Right cardiac atrium (tissue), 5 donors: ENCODE measurements around the gene PAQR5. TPM values are rescaled to one million over a fixed set of nuclear protein-coding genes. Genes with fewer than 3 reads are reported as not detected.

Source experiments
- ATAC-seq, 2 donors: fragments of 200-7000 bp; cut with Tn5 transposase; one replicate each; pipeline versions ENCODE4 v1.8.0 to v1.9.1; 2020; ENCODE audit warnings: moderate library complexity in 2 of 2, mild to moderate bottlenecking in 1 of 2
- DNase-seq, 3 donors: peaks; one replicate each; pipeline ENCODE4 v3.0.0-alpha.2; 2020
- H3K27ac ChIP-seq: one replicate; pipeline ENCODE4 v1.5.1; 2013; ENCODE audit warnings: mild to moderate bottlenecking, low read length, control low read depth, moderate library complexity
- H3K27me3 ChIP-seq: one replicate; pipeline ENCODE4 v1.6.1; 2013; ENCODE audit not compliant: control insufficient read depth, insufficient read depth
- H3K4me1 ChIP-seq: one replicate; pipeline ENCODE4 v1.6.1; 2013; ENCODE audit warnings: low read length; ENCODE audit not compliant: control insufficient read depth, insufficient read depth
- H3K4me3 ChIP-seq: one replicate; pipeline ENCODE4 v1.5.1; 2013; ENCODE audit warnings: low read length, control low read depth
- H3K9me3 ChIP-seq: one replicate; pipeline ENCODE4 v1.6.1; 2013; ENCODE audit warnings: low read length; ENCODE audit not compliant: control insufficient read depth
- WGBS: extraction: QIAGEN DNeasy Blood & Tissue Kit; methylation state at CpG from one replicate; pipeline ENCODE4 v1.1.7; 2013; 5-methylcytosine and 5-hydroxymethylcytosine counted together
- intact Hi-C, 4 donors: fragments of 100-400 bp; cut with DNase I; formaldehyde crosslinking; loops; one replicate each; pipeline versions ENCODE4 v1.11.0 to v1.14.0; 2022 to 2023
- long read RNA-seq, 4 donors: library from polyadenylated mRNA; unstranded; transcript quantifications; one replicate each; pipeline ENCODE4 v2.0.0, GENCODE V29; 2020 to 2021
- polyA plus RNA-seq: library from polyadenylated mRNA; stranded (reverse); fragments of 200-250 nt; gene quantifications from one replicate; pipeline ENCODE4 v1.2.3, GENCODE V29; 2013
- total RNA-seq, 4 donors: library from RNA; stranded (reverse); fragmentation: NEBNext Ultra II Directional; extraction: Animal tissue kit (Norgen Biotek cat#: 25700); gene quantifications; one replicate each; pipeline ENCODE4 v1.2.1, GENCODE V29; 2021
- donor health status: healthy with polysubstance abuse.
- donor health status: DM: no; HTN: yes; CAD: no.
- donor health status: DM: no; HTN: no; CAD: no.
- donor health status: DM: no; HTN: yes; CAD: no; lungs with severe emphysema.
- donor health status: DM: yes; HTN: yes; CAD: no.

The PAQR5 gene, protein sequence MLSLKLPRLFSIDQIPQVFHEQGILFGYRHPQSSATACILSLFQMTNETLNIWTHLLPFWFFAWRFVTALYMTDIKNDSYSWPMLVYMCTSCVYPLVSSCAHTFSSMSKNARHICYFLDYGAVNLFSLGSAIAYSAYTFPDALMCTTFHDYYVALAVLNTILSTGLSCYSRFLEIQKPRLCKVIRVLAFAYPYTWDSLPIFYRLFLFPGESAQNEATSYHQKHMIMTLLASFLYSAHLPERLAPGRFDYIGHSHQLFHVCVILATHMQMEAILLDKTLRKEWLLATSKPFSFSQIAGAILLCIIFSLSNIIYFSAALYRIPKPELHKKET
- total RNA-seq: 1 to 10 TPM in 2 of 4 donors, under 1 TPM in 2; 0.40 to 3.5 (median 0.89) TPM
- 0.32 TPM for polyA plus RNA-seq
- long read RNA-seq, donor 1, partial matches to known transcripts: 2 of 2 reads
- long read RNA-seq, donor 1, other reads (novel, unspliced or antisense): 0 of 2 reads
- long read RNA-seq, donor 2: 0 reads
- long read RNA-seq, donor 3, partial matches to known transcripts: 2 of 4 reads
- long read RNA-seq, donor 3, other reads (novel, unspliced or antisense): 2 of 4 reads
- long read RNA-seq, donor 4: 0 reads

GRCh38 chr15:69298697-69299441 lies at the start of gene PAQR5:
Gene PAQR5 (plus strand): TSS chr15:69298912. CDS start chr15:69360081, 61,169 bp downstream.
- Histone ChIP-seq H3K27ac (no peak within 1 kb of the TSS), H3K9me3 (no peaks in the 10 kb centered on the region), H3K4me1 (no peaks in the 10 kb centered on the region), H3K27me3 (no peaks in the 10 kb centered on the region), H3K4me3 (peak within 1 kb of the TSS; percentile 61)
- ATAC-seq: peak; percentile 87 to 91
- peak; percentile 41 to 80 (median 71) for DNase-seq
- WGBS: under 1% methylated on average over 74 of the region's 74 CpGs
- intact Hi-C loops: no loop called here

- DNase-seq: peak in 2 of 3 donors; percentile 46 to 48
These were observed 45.6 kb upstream of the PAQR5 start for GRCh38 chr15:69253156-69253555.

GRCh38 chr15:69265347-69265955 lies 33.3 kb upstream of the PAQR5 start:
- 45% methylated on average over 5 of the region's 5 CpGs for WGBS
- intact Hi-C loops: loop anchor here (2.0 to 10.0 kb wide), 5 partner anchors 129 to 208 kb away; no protein-coding TSS in a partner anchor
- Histone ChIP-seq H3K9me3 (no peaks in the 10 kb centered on the region), H3K4me1 (no peaks in the 10 kb centered on the region), H3K27me3 (no peaks in the 10 kb centered on the region), H3K27ac (no peak overlapping the region), H3K4me3 (no peak overlapping the region)
- no peak for DNase-seq
- ATAC-seq: no peak

More at GRCh38 chr15:69253156-69253555, 45.6 kb upstream of the PAQR5 start:
- Histone ChIP-seq H3K9me3 (no peaks in the 10 kb centered on the region), H3K27me3 (no peaks in the 10 kb centered on the region), H3K27ac (no peak overlapping the region), H3K4me3 (no peak overlapping the region), H3K4me1 (no peaks in the 10 kb centered on the region)
- 36% methylated on average over 3 of the region's 3 CpGs for WGBS
- intact Hi-C loops: no loop called here
- ATAC-seq: peak in 1 of 2 donors; percentile 95

- no peak for DNase-seq
- no peak for ATAC-seq
- H3K9me3 ChIP-seq: no peaks in the 10 kb centered on the region
- intact Hi-C loops: no loop called here
- H3K27ac ChIP-seq: no peak overlapping the region
- no peaks in the 10 kb centered on the region for H3K27me3 ChIP-seq
- no peak overlapping the region for H3K4me3 ChIP-seq
- H3K4me1 ChIP-seq: no peaks in the 10 kb centered on the region
These were observed 27.5 kb upstream of the PAQR5 start for GRCh38 chr15:69271217-69271616.

DNA sequence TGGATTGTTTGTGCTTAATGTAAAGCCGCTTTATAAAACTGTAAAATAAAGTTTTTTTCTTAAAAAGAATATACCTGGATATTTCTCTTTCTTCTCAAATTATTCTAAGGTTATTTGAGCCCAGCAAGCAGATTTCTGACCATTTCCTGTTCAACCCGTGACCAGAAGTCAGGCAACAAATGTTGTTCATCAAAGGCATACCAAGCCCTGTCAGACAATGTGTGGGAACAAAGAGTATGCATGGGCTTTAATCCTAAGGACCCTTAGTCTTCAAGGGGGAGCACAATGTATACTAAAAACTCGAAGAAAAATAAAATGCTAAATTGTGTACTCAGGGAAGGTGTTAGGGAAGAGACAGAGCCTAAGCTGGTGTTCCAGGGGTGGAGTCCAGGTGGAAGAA lies 26.6 kb upstream of the PAQR5 start:
- intact Hi-C loops: no loop called here
- Histone ChIP-seq H3K9me3 (no peaks in the 10 kb centered on the region), H3K4me1 (no peaks in the 10 kb centered on the region), H3K27me3 (no peaks in the 10 kb centered on the region), H3K4me3 (no peak overlapping the region), H3K27ac (no peak overlapping the region)
- ATAC-seq (no peak), DNase-seq (no peak)
- WGBS: 66% methylated on average over 3 of the region's 3 CpGs

DNA sequence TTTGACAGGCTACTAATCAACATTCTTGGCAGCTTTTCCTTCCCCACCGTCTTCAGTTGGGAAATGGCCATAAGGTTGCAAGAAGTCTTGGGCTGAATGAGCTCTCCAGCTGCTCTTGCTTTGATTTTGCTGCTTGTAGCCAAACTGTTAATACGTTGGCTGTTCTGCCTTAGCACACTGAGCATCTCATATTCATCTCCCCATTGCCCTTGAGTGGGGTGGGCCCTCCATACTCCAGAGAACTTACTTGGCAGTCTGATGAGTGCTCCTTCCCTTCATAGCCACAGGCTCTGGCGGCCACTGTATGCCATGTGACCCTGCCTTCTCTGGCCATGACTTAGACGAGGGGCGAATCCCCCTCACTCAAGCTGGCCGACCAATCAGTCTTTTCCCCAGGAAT lies 25.8 kb upstream of the PAQR5 start:
- H3K4me1 ChIP-seq: no peaks in the 10 kb centered on the region
- no peaks in the 10 kb centered on the region for H3K9me3 ChIP-seq
- H3K27me3 ChIP-seq: no peaks in the 10 kb centered on the region
- ATAC-seq (no peak), DNase-seq (no peak)
- intact Hi-C loops: no loop called here
- no peak overlapping the region for H3K27ac ChIP-seq
- 73% methylated on average over 6 of the region's 6 CpGs for WGBS
- H3K4me3 ChIP-seq: no peak overlapping the region

- DNase-seq (no peak), ATAC-seq (peak; percentile 51 to 63)
- H3K4me1 ChIP-seq: no peaks in the 10 kb centered on the region
- no peak overlapping the region for H3K27ac ChIP-seq
- no peak overlapping the region for H3K4me3 ChIP-seq
- intact Hi-C loops: no loop called here
- no peaks in the 10 kb centered on the region for H3K9me3 ChIP-seq
- 34% methylated on average over 4 of the region's 4 CpGs for WGBS
- no peaks in the 10 kb centered on the region for H3K27me3 ChIP-seq
These were observed 23.5 kb upstream of the PAQR5 start for GRCh38 chr15:69275074-69275670.

- no peak for ATAC-seq
- intact Hi-C loops: no loop called here
- WGBS: 52% methylated on average over 9 of the region's 9 CpGs
- Histone ChIP-seq H3K9me3 (no peaks in the 10 kb centered on the region), H3K4me3 (no peak overlapping the region), H3K27ac (no peak overlapping the region), H3K27me3 (no peaks in the 10 kb centered on the region), H3K4me1 (no peaks in the 10 kb centered on the region)
- DNase-seq: no peak
These were observed 22.7 kb upstream of the PAQR5 start for GRCh38 chr15:69275933-69276560.

DNA sequence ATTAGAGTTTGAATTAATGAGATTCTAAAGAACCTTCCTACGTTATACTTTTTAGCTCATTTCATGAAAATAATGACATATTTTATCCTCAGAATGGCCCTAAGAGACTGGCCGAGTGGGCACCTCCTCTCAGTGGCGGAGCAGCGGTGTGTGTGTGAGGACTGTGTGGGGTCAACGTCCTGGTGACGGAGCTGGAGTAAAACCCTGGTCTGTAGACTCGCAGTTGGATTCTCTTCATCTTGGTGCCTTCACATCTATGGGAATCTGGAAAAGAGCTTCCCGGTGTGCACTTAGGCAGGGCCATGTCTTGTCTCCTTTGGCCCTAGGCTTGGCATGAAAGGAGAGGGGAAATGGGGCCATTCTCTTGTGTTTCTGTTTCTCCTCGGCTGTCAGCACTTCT lies 21.4 kb upstream of the PAQR5 start:
- H3K27ac ChIP-seq: no peak overlapping the region
- H3K4me3 ChIP-seq: no peak overlapping the region
- H3K27me3 ChIP-seq: no peaks in the 10 kb centered on the region
- no peak for ATAC-seq
- 79% methylated on average over 9 of the region's 9 CpGs for WGBS
- H3K4me1 ChIP-seq: no peaks in the 10 kb centered on the region
- intact Hi-C loops: no loop called here
- H3K9me3 ChIP-seq: no peaks in the 10 kb centered on the region
- DNase-seq: no peak

- no peaks in the 10 kb centered on the region for H3K4me1 ChIP-seq
- intact Hi-C loops: no loop called here
- H3K9me3 ChIP-seq: no peaks in the 10 kb centered on the region
- WGBS: 92% methylated on average over 7 of the region's 7 CpGs
- H3K27me3 ChIP-seq: no peaks in the 10 kb centered on the region
- H3K27ac ChIP-seq: no peak overlapping the region
- no peak overlapping the region for H3K4me3 ChIP-seq
- ATAC-seq (no peak), DNase-seq (no peak)
These were observed 19.1 kb upstream of the PAQR5 start for GRCh38 chr15:69279636-69280035.
